Activated naive CD4-positive, alpha-beta T cell treated with anti-CD3 and anti-CD28 coated beads, Interleukin-2, amount 50 U/mL, for 24 hours (primary cell): ENCODE data around the gene KRT40.

ENCODE experiments used
- H3K27ac Mint-ChIP-seq: one replicate; pipeline ENCODE4 v1.8.0; 2021; ENCODE audit warnings: mild to moderate bottlenecking, mixed read lengths
- H3K27me3 Mint-ChIP-seq: one replicate; pipeline ENCODE4 v1.8.0; 2021; ENCODE audit warnings: mixed read lengths
- H3K36me3 Mint-ChIP-seq: one replicate; pipeline ENCODE4 v1.8.0; 2021; ENCODE audit warnings: mixed read lengths
- H3K4me1 Mint-ChIP-seq: one replicate; pipeline ENCODE4 v1.8.0; 2021; ENCODE audit warnings: mixed read lengths
- H3K4me3 Mint-ChIP-seq: one replicate; pipeline ENCODE4 v1.8.0; 2021; ENCODE audit warnings: mild to moderate bottlenecking, mixed read lengths
- H3K9me3 Mint-ChIP-seq: one replicate; pipeline ENCODE4 v1.8.0; 2021; ENCODE audit warnings: mixed read lengths

The KRT40 gene

DNA sequence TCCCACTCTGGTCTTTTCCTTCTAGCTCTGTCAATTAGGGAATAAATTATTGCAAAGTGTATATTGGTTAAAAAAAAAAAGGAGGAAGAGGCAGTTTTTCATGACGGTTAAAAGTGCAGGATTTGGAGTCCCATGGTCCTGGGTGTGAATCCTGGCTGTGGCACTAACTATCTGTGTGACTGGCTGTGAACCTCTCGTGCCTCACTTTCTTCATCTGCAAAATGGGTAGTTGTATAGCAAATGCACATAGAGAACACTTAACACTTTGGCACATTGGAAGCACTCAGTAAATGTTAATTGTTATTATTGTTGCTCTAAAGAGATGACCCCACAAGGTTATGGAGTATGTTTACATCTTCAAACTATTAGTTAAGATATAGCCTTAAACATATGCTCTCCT lies 36.2 kb downstream of the KRT40 start:
- H3K27me3 Mint-ChIP-seq: peaks cover 50% of the 10 kb centered on the region
- H3K36me3 Mint-ChIP-seq: no peaks in the 10 kb centered on the region

DNA sequence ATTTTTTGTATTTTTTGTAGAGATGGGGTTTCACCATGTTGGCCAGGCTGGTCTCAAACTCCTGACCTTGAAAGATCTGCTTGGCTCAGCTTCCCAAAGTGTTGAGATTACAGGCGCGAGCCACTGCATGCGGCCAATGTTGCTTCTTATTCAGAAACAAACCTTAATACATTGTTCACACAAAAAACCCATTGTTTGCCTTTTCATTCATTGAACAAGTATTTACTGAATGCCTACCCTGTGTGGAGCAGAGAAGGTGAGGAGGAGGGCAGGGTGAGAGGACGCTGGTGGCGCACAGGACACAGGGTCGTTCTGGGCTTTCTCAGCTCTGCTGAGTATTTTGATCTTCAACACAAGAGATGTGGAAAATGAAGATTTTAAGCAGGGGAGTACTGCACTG lies 38.7 kb downstream of the KRT40 start:
- H3K4me1 Mint-ChIP-seq: no peaks in the 10 kb centered on the region
- no peaks in the 10 kb centered on the region for H3K9me3 Mint-ChIP-seq
- no peak overlapping the region for H3K27ac Mint-ChIP-seq
- H3K36me3 Mint-ChIP-seq: no peaks in the 10 kb centered on the region
- no peak overlapping the region for H3K4me3 Mint-ChIP-seq
- peaks cover 40% of the 10 kb centered on the region for H3K27me3 Mint-ChIP-seq

More for the DNA sequence above, 36.2 kb downstream of the KRT40 start:
- H3K9me3 Mint-ChIP-seq: no peaks in the 10 kb centered on the region
- no peak overlapping the region for H3K27ac Mint-ChIP-seq
- no peaks in the 10 kb centered on the region for H3K4me1 Mint-ChIP-seq
- no peak overlapping the region for H3K4me3 Mint-ChIP-seq

DNA sequence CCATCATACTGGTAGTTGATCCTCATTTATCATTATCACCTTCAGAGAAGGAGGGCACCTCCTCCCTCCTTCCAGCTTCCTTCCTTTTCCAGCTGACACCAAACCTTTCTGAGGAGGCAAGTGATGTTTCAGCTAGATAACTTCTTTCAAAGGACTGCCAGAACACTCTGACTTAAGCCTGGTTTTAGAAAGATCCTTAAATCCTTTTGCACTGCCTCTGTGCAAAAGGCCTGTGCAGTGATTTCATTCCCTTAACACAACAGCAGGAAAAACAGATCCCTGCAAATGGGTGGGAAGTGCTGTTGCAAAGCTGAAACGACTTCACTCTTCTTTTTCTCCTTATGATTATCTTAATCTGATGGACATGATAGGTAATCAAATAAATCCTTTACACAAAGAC lies 39.6 kb downstream of the KRT40 start:
- Mint-ChIP-seq H3K4me1 (no peaks in the 10 kb centered on the region), H3K27ac (no peak overlapping the region), H3K4me3 (no peak overlapping the region), H3K36me3 (no peaks in the 10 kb centered on the region), H3K9me3 (no peaks in the 10 kb centered on the region), H3K27me3 (peaks cover 34% of the 10 kb centered on the region)

DNA sequence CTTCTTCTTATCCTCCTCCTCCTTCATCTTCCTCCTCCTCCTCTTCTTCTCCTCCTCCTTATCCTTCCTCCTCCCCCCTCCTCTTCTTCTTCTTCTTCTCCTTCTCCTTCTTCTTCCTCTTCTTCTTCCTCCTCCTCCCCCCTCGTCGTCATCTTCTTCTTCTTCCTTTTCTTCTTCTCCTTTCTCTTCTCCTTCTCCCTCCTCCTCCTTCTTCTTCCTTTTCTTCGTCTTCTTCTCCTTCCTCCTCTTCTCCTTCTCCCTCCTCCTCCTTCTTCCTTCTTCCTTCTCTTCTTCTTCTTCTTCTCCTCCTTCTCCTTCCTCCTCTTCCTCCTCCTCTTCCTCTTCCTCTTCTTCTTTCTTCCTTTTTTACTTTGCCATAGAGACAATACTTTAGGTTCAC lies 41.6 kb downstream of the KRT40 start:
- peaks cover 24% of the 10 kb centered on the region for H3K27me3 Mint-ChIP-seq

DNA sequence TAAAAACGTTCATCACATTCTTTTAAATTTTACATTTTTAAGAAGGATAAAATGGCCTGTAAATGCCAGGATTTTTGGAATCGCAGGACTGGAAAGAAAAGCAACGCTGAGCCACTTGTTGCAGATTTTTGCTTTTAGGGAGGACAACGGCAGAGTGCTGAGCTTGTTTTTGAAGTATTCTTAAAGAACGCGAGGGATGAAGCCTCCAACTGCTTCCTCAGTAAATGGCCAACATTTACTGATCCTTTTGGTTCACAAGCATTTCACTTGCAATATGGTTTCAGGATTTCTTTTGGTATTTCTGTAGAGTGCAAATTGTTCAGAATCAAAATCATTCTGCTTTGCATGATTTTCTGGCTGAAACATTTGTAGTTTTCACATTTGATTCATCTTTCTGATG lies 43.9 kb downstream of the KRT40 start:
- Mint-ChIP-seq H3K9me3 (no peaks in the 10 kb centered on the region), H3K36me3 (no peaks in the 10 kb centered on the region), H3K27me3 (peaks cover 18% of the 10 kb centered on the region), H3K4me3 (no peak overlapping the region), H3K27ac (no peak overlapping the region), H3K4me1 (no peaks in the 10 kb centered on the region)

More for the DNA sequence above, 41.6 kb downstream of the KRT40 start:
- no peaks in the 10 kb centered on the region for H3K4me1 Mint-ChIP-seq
- H3K27ac Mint-ChIP-seq: no peak overlapping the region
- no peak overlapping the region for H3K4me3 Mint-ChIP-seq
- H3K36me3 Mint-ChIP-seq: no peaks in the 10 kb centered on the region
- H3K9me3 Mint-ChIP-seq: no peaks in the 10 kb centered on the region

DNA sequence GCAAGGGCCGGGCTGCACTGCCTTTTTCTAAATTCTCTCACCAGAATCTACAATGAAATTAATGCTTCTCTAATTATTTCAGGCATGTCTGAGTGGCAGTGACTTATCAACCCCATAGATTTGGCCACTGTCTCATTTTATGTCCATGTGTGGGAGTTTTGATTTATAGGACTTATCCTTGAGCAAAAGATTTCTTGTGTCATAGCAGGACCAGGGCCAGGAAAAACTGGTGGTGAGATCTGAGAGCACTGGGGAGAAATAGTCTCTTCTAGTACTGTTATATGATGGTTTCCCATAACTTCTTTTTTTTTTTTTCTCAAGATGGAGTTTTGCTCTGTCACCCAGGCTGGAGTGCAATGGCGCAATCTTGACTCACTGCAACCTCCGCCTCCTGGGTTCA lies 45.1 kb downstream of the KRT40 start:
- no peaks in the 10 kb centered on the region for H3K36me3 Mint-ChIP-seq
- H3K9me3 Mint-ChIP-seq: no peaks in the 10 kb centered on the region
- no peak overlapping the region for H3K27ac Mint-ChIP-seq
- no peak overlapping the region for H3K4me3 Mint-ChIP-seq
- peaks cover 11% of the 10 kb centered on the region for H3K27me3 Mint-ChIP-seq
- no peaks in the 10 kb centered on the region for H3K4me1 Mint-ChIP-seq

DNA sequence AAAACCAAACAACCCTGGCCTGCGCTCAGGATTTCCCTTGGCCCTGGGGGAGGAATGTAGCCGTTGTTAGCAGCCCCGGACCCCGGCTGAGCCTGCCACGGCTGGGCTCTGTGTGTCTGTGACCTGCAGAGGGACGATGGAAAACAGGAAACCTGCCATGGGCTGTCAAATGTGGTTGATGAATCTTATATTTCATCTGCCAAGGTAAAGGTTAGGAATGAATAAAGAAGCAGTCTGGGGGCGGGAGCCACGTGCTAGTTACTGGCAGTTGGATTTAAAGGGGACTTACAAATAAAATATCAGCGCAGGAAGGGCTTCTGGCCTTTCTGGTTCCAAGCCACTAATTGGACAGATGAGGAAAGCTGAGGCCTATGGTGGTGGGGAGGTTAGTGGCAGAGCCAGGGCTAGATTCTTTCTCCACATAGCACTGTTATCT lies 46.7 kb downstream of the KRT40 start, which contains the start of gene KRT23:
KRT23 (minus strand) TSS at position 263 of the 436 bp plus-strand sequence. CDS start 1,043 bp downstream, outside the sequence.
- no peak within 1 kb of the TSS for H3K4me3 Mint-ChIP-seq
- H3K9me3 Mint-ChIP-seq: no peaks in the 10 kb centered on the region
- H3K27me3 Mint-ChIP-seq: peaks cover 6% of the 10 kb centered on the region
- H3K4me1 Mint-ChIP-seq: no peaks in the 10 kb centered on the region
- H3K27ac Mint-ChIP-seq: no peak within 1 kb of the TSS
- H3K36me3 Mint-ChIP-seq: no peaks in the 10 kb centered on the region

DNA sequence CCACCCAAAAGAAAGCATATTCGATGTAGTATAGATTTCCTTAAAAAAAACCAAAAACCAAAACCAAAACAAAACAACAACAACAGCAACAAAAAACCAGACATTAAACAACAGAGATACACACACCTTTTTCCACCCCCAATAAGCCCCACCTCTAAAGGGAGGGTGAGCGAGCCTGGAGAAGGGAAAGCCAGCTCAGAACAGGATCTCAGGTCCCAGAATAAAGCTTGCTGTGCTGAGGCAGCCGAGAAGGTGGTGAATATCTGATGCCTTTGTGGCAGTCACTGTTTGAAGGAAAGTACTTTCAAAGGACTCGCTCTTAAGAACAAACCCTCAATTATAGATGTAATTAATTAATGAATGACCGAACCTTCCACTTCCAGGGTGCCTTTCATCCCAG lies 47.1 kb downstream of the KRT40 start:
- Mint-ChIP-seq H3K4me3 (no peak overlapping the region), H3K4me1 (no peaks in the 10 kb centered on the region), H3K27me3 (peaks cover 6% of the 10 kb centered on the region), H3K36me3 (no peaks in the 10 kb centered on the region), H3K27ac (no peak overlapping the region), H3K9me3 (no peaks in the 10 kb centered on the region)

DNA sequence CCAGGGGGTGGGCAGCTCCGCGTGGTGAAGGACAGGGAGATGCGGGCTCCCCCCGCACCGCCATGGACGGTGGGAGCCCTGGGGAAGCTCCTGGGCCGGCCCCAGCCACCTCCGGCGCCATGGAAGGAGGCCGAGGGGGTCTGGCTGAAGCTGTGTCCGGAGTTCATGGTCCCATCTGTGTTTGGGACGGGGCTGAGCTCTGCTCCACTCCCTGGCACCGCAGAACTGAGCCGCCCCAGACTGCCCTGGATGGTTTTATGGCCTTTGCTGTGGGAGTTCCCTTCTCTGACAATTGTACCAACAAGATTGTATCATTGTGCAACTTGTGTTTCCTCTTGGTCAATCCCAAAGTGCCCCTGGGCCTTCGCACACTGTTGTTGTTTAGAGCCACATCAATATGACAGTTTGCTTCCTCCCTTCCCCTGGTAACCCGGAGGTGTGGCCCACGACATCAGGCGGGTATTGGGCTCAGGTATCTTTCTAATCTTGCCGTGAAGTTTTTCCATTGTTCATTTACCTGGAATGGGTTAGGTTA lies 47.6 kb downstream of the KRT40 start:
- Mint-ChIP-seq H3K9me3 (no peaks in the 10 kb centered on the region), H3K4me1 (no peaks in the 10 kb centered on the region), H3K27ac (no peak overlapping the region), H3K27me3 (peaks cover 6% of the 10 kb centered on the region), H3K36me3 (no peaks in the 10 kb centered on the region), H3K4me3 (no peak overlapping the region)

DNA sequence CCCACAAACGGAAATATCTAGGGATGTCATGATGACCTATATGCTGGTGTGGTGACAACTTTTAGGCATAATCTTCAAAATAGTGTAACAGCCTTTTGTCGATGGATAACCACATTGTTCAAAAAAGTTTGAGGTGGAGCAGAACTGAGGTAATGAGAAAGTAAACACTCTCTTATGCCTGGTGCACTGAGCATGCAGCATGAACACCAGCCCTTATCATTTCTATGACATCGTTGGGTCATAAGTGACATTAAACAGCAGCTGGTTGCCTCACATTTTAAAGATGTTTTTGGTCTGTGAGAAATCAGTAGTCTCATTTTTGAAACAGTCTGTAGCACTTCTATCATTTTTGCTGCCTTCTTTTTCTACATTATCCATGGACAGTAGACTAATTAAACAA lies 48.5 kb downstream of the KRT40 start:
- H3K4me3 Mint-ChIP-seq: no peak overlapping the region
- H3K27me3 Mint-ChIP-seq: peaks cover 6% of the 10 kb centered on the region
- no peaks in the 10 kb centered on the region for H3K4me1 Mint-ChIP-seq
- H3K36me3 Mint-ChIP-seq: no peaks in the 10 kb centered on the region
- no peak overlapping the region for H3K27ac Mint-ChIP-seq
- no peaks in the 10 kb centered on the region for H3K9me3 Mint-ChIP-seq

DNA sequence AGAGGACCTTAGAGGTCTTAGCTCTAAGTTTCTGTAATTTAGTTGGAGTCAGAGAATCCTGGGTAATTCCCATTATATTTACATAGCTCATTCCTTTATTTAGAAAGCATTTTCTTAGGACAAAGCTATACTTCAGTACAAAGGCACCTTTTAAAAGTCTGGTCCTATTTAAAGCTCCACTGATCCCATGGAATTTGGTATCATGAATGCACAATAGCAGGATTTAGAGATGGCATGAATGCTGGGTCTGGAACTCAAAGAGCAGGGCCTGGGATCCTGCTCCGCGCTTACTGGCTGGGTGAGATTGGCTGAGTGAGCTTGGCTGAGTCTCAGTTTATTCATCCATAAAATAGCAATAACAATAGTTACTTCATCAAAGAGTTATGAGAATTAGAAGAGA lies 51.5 kb downstream of the KRT40 start:
- Mint-ChIP-seq H3K4me3 (no peak overlapping the region), H3K9me3 (no peaks in the 10 kb centered on the region), H3K27ac (no peak overlapping the region), H3K27me3 (peaks cover 6% of the 10 kb centered on the region), H3K36me3 (no peaks in the 10 kb centered on the region), H3K4me1 (no peaks in the 10 kb centered on the region)

DNA sequence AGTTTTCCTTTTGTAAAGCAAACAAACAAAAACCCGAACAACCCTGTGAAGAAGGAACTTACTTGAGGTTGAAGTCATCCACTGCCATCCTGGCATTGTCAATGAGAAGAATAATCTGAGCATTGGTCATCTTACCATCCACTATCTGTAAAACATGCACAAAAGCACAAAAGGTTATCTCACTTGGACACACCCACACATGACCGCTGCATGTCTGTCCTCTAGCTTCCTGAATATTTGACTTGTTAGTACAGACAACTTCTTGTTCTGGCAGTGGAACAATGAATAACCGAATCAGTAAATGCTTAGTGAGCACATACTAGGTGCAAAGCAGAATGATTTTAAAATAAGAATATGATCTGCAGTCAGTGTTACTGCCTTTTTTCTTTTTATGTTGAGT lies 52.8 kb downstream of the KRT40 start:
- H3K36me3 Mint-ChIP-seq: no peaks in the 10 kb centered on the region
- no peaks in the 10 kb centered on the region for H3K9me3 Mint-ChIP-seq
- H3K27ac Mint-ChIP-seq: no peak overlapping the region
- no peak overlapping the region for H3K4me3 Mint-ChIP-seq
- no peaks in the 10 kb centered on the region for H3K4me1 Mint-ChIP-seq
- H3K27me3 Mint-ChIP-seq: peaks cover 7% of the 10 kb centered on the region
